Activated CD4-positive, CD25-positive, alpha-beta regulatory T cell (primary cell): ENCODE results near the gene MSH3.
"Not testable (repeated sequence)": the region's sequence is repeated elsewhere in the genome, so short reads cannot be mapped to it uniquely, and the experiment has no call there.

Source experiments
- DNase-seq, 4 experiments: peaks; one replicate each; lab custom pipeline; 2025; lab: John Stamatoyannopoulos, UW

MSH3 gene

GRCh38 chr5:80755626-80756025 is 101.2 kb downstream of the MSH3 start:
- DNase-seq, result no peak

DNA sequence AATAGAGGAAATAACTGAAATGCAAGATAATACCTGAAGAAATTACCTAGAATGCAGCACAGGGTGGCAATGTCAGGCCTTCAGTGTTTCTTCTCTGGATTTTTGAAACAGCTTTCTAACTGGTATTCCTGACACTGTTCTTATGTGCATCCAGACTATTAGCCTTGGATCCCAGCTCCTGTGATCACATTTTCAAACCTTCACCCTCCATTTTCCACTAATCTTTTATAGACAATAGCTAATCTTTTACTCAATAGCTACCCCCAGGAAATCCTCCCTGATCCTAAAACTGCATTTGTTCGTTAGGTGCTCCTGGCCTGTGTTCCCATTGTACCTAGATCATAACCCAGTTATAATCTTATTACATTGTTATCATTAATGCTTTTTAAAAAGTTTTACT is 101.8 kb downstream of the MSH3 start:
- no peak for DNase-seq

GRCh38 chr5:80757290-80757689 is 102.8 kb downstream of the MSH3 start:
- DNase-seq, result no peak

GRCh38 chr5:80759866-80760577 is 105.6 kb downstream of the MSH3 start:
- DNase-seq, result no peak

DNA sequence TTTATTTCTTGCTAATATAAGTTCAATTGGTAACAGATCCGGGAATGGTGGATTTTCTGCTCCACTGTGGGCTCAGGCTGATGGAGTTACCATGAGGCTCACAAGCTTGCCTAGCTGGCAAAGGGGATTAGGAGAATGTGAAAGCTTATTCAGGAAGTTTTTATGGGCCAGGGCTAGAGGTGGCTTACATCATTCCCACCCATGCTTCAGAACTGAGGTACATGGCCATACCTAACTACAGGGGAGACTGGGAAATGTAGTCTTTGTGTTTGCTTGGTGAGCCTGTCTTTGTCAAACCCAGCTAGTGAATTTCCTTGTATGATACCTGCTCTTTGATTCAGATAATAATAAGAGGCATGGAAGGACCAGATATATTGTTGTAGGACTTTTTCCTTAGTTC is 106.2 kb downstream of the MSH3 start:
- no peak for DNase-seq

DNA sequence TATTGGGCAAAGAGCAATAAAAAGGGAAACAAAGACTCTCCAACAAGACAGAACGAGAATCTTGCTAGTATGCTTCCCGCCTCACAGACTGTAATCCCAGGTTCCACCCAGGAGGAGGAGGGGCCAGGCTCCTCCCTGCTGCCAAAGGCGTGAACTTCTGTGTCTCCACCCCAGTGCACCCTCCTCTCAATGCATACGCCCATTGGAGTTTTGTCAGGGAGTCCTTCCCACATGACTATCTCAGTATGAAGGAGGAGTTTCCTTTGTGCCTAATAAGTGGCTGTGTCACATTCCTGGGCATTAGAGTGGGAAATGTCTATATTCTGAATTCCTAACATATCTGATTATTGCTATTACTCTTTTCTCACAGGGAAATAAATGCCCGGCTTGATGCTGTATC is 106.7 kb downstream of the MSH3 start:
- no peak for DNase-seq

DNA sequence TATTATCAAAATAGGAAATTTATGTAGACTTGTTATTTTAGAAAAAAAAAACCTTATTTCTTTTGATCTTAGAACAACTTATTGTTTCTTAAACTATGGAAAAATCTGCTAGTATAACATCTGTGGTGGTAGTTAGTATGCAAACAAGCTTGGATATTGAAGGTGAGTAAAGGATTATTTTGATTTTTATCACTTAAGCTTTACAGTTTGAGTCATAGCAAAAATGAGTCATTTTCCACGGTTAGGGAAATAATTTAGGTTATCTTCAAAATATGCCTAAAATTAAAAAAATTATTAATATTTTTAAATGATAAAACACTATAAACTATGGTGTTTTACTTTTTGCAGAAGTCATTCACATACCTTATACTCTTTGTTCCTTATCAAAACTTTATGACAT is 107.5 kb downstream of the MSH3 start:
- DNase-seq, result no peak

DNA sequence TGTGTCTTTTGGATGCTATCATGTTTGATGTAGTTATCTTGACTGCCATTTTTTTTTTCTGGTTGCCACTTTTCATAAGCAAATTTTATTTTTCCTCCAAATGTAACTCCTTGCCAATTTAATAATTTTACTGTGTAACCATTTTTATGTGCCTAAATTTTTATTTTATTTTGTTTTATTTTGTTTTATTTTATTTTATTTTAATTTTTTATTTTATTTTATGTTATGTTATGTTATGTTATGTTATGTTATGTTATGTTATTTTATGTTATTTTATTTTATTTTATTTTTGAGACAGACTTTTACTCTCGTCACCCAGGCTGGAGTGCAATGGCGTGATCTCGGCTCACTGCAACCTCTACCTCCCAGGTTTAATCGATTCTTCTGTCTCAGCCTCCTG is 108.1 kb downstream of the MSH3 start:
- no peak for DNase-seq

- no peak for DNase-seq
Observed at GRCh38 chr5:80763211-80763610, 108.8 kb downstream of the MSH3 start.

GRCh38 chr5:80763873-80764647 is 109.6 kb downstream of the MSH3 start:
- DNase-seq, result no peak

- DNase-seq, result no peak
Observed at GRCh38 chr5:80764786-80765185, 110.3 kb downstream of the MSH3 start.

GRCh38 chr5:80777347-80778287 is 123.2 kb downstream of the MSH3 start:
- no peak for DNase-seq

DNA sequence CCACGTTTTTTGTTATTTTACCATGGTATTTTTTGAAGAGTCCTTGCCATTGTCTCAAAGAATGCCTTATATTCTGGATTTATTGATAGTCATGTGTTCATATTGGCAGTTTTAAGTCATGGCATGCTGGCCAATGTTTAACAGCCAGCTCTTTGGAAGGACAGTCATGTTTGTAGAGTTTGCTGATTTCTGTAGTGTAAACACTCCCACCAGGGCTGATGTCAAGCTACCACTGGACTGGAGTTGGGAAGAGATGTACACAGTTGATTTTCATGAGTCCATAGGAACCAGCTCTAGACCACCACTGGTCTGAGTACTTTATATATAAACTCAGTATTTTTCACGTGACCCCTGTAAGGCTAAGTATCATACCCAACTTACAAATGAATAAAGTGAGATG is 125.6 kb downstream of the MSH3 start:
- no peak for DNase-seq

DNA sequence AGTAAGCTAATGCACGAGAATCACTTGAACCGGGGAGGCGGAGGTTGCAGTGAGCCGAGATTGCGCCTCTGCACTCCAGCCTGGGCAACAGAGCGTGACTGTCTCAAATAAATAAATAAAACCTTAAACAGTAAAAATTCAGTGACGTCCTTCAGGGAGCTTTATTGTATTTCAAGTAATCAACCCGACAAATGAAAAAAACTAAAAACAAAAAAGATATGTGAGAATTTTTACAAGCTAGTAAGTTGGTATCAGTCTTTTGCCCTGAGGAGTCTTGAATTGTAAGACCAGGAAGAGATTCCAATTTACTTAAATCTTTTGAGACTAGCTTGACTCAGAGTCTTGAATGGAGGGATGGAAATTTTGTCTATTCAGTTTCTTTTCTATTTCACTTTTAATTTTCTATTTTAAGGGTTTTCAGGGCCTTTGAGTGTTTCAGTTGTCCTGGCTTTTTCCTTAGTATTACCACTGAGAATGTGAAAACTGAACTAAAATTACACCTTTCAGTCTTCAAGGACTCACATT is 126.4 kb downstream of the MSH3 start:
- DNase-seq, result no peak

DNA sequence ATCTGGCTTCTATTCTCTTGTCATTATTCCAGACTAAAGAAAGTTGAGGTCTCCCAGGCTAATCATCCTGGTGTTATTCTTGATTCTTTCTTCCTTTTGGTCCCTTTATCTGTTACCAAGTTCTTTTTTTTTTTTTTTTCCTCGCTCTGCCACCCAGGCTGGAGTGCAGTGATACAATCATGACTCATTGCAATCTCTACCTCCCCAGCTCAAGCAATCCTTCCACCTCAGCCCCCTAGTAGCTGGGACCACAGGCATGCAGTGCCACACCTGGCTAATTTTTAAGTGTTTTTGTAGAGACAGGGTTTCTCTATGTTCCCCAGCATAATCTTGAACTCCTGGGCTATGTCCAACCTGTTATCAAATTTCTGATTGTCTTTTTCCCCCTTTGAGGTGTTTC is 126.9 kb downstream of the MSH3 start:
- DNase-seq, result no peak

- no peak for DNase-seq
Observed at GRCh38 chr5:80782626-80783025, 128.2 kb downstream of the MSH3 start.

DNA sequence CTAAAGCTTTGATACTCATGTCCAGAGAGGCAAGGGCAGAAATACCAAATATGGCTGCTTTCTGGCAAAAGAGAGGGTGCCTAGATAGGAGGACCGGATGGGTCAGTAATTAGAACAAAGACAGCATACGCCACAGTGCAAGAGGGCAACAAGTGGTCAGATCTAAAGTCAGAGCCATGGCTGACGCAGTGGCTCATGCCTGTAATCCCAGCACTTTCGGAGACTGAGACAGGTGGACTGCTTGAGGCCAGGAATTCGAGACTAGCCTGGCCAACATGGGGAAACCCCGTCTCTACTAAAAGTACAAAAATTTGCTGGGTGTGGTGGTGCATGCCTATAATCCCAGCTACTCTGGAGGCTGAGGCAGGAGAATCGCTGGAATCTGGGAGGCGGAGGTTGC is 129.3 kb downstream of the MSH3 start:
- not testable (repeated sequence) for DNase-seq

DNA sequence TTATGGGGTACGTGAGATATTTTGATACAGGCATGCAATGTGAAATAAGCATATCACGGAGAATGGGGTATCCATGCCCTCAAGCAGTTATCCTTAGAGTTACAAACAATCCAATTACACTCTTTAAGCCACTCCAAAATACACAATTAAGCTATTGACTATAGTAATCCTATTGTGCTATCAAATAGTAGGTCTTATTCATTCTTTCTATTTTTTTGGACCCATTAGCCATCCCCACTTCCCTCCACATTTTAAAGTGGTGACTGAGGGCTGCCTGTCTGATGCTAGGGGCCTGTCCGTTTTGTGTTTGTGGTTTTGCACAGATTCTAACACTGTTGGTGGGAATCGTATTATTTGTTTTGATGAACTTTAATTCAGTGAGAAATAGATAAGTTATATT is 130.0 kb downstream of the MSH3 start:
- no peak for DNase-seq

GRCh38 chr5:80789319-80790016 is 135.0 kb downstream of the MSH3 start:
- DNase-seq, result not testable (repeated sequence)

GRCh38 chr5:80790698-80791097 is 136.2 kb downstream of the MSH3 start:
- no peak for DNase-seq

DNA sequence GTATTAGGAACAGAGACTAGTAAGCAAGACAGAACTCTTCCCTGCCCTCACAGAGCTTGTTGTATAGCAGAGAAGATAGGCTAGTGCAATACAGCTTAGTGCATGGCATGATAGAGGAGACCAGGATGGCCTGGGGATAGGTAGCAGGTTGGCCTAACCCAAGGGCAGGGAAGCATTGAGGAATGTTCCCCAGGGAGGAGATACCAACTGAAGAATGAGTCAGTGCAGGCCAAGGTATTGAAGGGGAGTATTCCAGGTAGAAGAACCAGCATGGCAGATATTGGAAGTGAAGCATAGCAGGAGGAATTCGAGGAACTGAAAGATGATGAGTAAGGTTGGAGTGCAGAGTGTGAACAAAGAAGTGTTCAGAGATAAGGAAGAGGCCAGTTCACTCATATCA is 138.9 kb downstream of the MSH3 start:
- no peak for DNase-seq

DNA sequence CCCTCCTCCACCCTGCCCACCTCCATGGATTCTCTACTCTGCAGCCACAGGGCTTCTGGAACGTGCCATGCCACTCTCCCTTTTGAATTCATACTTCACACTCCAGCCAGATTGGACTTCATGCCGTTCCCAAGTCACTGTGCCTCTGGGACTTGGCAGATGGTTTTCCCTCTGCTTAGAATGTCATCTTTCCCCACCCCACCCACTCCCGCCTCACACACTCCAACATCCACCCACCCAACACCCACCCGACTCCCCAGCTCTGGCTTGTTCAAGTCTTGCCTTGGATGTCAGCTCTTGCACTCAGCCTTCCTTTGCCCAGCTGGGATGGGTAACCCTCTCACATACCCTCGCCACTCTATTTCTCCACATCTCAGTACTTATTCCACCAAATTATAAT is 142.4 kb downstream of the MSH3 start:
- DNase-seq, result no peak
